NCI-H748 (cell line): Measurements from ENCODE around the gene FEZF1.

ENCODE experiments used
- DNase-seq: peaks from one replicate; lab custom pipeline; 2025; ENCODE audit not compliant: unreplicated experiment; lab: John Stamatoyannopoulos, UW

Gene FEZF1

DNA sequence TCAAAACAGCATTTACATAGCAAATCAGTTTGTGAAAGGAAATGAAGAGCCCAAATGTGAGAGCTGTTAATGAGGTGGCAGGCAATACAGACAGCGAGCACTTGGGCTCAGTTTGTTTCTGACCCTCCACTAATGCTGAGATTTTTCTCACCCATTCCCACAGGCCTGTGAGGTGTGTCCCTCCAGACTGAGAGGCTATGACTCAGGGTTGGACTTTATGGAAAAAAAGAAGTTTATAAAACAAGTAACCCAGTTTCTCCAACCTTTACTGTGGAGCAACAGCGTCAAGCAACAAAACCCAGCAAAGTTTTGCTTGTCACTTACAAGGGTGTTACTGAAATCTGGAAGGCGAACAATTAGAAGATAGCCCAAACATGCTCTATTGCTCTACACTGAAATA is 4.9 kb upstream of the FEZF1 start:
- DNase-seq = no peak

DNA sequence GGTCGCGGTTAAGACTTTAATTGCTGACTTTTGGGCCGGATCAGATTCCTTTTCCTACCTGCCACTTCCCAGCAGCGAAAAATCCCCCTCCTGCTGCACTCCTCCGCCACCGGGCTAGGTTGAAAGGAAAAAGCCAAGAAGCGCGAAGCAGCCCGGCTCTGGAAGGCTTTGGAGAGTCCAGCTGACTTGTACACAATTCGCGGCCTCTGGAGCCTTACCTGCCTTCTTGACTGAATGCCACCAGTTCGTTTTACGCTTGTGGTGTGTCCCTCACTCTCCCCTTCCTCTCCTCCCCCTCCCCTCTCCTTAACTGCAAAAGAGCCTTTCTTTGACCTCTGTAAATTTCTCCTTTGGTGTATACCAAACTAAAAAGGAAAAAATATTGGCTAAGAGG is 2.7 kb upstream of the FEZF1 start:
- peak; percentile 64 for DNase-seq

DNA sequence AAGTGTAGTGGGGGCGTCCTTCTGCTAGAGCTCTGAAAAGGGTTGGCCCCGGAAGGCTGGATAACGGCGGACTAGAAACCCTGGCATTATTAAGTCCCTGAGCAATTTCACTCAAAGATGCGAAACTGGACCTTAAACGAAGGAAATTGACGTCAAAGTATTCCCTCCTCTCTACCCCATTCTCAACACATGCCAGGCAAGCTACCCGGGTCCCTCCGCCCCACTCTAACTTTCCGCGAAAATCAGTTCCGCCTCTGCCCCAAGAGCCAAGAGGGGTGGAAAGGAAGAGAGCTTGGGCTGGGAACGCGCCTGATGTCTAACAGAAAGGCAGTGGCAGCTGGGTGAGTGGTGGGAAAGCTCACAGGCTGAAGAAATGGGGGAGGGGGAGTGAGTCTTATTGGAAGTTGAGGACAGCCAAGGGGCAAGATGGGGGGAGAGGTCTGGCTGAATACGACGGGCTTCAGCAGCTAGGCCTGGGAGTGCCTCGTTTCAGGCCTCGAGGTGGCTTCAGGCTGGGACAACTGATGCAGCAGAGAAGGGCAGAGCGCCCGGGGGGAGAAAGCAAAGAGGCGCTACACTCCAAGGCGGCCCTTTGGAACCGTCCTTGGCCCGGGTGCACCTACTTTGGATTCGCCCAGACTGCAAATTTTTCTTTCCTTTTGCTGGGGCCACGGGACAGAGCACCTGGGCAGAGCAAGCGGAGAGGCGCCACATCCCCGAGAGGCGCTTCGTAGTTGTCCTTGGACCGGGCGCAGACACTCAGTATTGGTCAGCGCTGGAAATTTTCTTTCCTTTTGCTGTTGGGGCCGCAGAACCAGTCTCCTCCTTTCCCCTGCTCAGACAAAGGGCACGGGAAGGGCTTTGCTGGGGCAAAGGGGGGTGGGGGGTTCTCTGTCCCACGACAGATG is 2.0 kb upstream of the FEZF1 start:
- DNase-seq = peak; percentile 59

DNA sequence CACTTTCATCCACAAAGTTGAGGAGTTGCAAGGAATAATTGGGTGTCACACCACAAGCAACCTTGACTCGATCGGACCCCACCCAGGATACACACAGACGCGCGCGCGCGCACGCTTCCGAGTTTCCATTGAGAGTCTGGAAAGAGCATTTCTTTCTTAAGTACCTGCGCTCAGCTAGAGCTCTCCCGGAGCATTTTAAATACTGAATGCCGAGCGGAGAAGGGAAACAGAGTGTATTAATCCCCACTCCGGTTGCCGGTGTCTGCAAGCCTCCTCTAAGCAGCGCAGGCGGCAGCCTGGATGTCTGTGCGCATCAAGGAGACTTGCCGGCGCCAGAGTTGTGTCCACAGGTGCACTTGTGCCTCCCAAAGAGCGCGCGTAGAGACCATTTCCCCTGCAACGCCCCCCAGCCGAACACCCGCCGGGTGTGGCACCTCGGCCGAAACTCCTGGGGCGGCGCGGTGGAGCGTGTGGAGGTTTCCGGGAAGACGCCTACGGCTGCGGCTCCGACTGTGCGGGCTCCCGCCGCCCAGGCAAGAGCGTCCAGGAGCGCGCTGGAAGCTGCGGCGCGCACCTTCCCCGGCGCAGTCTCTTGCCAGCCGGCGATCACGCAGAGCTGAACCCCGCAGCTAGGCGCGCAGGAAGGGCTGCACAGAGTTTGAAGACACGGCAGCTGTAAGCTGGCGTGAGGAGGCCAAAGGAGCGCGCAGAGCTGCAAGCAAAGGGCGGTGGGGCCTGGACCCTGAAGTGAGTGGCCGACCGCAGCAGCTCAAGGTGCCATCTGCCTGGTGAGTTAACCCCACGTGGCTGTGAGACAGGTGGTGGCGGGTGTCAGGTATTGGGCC is 1.1 kb upstream of the FEZF1 start:
- peak; percentile 93 for DNase-seq

DNA sequence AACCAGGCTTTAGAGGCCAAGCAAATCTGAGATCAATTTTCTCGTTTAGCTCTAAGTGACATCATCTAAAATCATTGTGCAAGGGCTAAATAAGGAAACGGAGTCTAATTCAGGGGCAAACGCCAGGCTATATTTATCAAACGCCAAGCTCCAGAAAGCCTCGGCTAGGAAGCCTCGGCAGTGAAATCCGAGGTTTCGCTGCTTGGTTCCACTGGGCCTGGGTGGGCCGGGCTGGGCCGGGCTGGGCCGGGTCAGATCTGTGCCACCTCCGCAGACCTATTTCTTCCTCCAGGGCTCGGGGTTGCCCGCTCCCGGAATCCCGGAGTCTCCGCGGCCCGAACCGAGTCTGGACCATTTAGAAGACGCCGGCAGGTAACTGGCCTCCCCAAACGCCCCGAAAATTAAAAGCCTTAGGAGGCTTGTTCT is 459 bp upstream of the FEZF1 start:
- DNase-seq = no peak

DNA sequence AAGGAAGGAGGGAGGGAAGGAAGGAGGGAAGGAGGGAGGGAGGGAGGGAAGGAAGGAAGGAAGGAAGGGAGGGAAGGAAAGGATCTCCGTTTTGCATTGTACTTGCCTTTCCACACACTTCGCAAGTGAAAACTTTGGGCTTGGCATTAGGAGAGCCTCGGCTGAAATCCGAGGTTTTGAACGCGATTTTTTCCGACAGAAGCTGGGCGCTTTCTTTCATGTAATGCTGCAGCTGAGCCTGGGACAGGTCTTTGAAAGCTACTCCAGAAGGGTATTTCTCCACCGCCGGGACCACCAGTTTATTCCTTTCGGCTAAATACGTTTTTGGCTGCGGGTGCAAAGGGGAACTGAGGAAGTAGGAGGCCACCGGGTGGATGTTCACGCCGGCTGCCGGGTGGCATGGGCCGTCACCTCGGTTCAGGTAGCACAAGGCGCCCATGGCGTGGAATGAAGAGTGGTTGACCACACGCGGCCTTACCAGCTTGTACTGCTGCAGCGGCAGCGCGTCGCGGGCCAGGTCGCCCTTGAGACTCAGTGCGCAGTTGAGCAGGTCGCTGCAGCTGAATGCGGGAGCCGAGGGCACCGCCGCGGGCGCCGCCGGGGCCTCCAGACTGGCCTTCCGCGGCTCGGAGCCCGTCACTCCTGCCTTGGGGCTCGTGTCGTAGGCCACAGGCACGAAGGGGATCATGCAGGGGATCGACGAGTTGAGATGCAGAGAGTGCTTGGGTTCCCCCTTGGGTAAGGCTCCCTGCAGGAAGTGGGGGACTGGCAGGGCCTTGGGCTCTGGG is 825 bp downstream of the FEZF1 start:
- no peak for DNase-seq

DNA sequence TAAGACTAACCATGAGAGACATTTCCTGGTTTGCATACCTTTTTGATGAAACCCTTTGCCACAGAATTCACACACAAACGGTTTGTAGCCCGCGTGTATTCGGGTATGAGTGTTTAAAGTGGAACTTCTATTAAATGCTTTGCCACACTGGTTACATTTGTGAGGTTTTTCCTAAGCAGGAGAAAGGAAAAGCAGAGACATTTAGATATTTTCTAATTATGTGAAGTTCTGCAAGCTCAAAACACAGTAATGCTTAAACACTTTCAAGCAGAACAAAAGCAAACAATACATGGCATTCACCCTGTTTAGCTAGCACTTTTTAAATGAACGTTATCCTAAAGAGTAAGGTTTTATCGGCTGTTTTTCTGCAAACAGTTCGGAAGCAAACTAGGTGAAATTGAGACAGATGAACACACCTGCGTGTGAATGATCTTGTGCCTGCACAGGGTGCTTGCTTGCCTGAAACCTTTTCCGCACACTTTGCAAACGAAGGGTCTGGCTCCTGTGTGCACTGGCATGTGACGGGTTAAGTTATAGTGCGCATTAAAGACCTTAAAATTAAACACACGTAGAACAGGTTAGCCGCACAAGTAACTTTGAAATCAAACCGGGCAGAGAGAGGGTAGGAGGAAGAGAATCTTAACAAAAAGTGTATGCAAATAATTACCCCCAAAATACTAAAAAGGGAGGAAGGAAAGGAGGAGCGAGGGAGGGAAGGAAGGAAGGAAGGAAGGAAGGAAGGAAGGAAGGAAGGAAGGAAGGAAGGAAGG is 1.6 kb downstream of the FEZF1 start:
- no peak for DNase-seq

DNA sequence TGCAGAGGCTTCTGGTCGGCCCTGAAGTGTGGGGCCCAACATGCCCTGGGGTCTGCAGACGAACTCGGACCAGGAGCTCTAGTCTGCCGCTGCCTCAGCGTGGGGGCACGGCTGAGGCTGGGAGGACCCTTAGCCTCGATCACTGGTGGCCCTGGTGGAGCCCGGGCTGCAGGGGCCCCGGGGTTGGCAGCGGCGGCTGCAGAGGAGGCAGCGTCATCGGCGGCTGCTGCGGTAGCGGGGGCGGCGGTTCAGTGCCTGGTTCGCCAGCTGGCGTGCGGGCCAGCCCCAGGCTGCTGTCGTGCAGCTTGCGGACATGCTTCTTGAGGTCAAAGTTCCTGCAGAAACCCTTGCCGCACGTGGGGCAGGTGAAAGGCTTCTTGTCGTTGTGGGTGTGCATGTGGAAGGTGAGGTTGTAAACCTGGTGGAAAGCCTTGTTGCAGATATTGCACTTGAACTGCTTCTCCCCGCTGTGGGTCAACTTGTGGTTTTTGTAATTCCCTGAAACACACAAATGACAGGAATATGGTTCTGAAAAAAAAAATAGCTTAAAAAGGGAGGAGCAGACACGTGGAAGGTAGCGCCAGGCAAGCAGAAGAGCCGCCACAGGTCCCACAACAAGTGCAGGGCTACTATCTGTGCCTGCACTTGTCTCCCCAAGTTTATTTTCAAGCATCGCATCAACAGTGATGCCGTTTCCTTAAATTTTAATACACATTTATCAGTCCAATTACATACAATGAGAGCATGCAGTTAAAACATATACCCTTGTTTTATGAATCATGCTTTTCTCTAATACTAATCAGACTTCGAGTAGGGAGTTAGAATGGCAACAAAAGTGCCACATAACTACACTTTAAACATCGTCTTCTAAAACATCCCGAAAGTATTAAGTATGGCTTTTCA is 2.4 kb downstream of the FEZF1 start:
- no peak for DNase-seq

DNA sequence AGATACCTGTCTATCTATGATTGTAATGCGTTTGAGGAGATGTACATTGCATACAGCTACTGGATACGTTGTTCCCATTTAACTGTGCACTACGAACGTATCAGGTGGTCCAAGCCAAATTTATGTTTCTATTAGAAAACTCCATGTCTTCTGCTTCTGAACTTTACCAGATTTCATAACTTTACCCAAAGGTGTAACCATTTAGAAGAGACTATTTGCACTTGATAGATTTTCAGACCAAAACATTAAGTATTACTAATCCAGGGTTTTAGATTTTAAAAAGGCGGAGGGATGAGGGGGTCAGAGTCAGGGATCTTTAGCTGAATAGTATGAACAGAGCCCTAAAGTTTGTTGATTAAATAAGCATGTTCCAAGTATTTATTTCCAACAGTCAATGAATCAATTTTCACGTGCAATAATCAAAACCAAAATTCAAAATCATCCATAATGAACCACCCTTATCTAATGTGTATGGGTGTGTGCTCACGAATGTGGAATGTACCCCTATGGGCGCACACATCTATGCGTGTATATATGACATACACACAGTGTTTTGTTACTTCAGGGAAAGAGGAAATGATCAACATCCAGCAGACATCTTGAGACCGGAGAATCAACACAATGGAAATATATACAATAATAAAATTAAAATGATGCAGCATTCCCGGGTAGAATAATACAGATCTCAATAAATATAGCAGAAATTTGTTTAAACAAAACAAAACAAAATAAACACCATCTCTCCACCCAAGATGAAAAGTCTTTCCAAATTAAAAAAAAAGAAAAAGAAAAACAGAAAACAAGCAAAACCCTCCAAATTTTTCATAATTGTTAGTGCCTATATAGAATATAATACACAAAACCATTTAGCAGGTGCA is 3.4 kb downstream of the FEZF1 start:
- DNase-seq = no peak

DNA sequence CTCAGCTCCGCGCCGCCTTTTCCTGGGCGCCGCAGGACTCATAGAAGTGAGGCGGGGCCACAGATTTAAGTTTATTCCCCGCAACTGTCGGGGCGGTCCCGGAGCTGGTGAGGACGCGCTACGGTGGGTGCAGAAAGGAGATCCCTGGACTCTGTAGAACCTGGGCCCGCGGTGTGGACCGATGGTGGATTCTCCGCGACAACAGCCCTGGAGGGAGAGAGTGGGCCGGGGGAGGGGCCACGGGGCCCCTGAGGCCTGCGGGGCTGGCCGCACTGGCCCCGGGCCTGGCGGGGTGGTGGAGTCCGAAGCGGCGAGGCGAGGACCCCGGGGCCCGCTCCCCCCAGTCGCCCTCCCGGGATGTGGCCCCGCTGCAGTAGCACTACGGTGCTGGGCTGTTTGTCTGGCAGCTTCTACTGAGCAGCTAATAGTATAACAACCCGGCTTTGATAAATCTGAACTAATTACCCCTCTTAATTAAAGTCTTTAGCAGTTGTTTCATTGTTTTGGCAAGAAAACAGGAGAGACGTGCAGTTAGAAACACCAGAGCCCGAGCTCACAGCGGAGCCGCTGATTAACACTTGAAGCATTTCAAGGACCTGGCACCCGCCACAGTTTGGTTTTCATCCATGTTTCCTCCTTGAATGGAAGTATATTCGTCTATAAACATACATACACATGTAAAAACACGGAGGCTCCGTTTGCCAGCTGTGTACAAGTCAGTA is 4.2 kb downstream of the FEZF1 start:
- DNase-seq = peak; percentile 26

DNA sequence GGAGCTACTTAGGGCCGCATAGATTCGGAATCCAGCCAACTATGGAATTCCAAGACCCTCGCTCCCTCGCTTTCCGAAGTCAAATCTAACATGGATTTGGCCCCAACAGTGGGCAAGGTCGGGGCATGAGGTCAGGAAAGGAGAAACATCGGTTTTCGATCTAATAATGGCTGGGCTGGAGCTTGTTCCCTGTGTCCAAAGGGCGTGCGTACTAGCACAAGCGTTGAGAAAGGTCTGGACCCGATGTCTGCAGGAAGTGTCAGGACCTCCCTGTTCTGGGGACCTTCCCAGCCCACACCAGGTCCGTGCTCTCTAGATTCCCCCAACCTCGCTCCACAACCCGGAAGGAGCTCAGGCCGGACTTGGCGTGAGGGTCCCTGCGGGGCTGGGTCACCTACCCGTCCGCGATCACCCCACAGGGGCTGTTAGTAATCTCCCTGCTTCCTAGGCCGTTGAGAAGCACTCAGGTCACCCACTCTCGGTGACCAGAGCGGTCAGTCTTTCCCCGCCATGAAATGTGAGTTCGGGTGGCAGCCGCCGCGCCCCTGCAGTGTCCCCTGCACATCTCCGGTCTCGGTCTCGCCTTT is 4.8 kb downstream of the FEZF1 start:
- DNase-seq = no peak

DNA sequence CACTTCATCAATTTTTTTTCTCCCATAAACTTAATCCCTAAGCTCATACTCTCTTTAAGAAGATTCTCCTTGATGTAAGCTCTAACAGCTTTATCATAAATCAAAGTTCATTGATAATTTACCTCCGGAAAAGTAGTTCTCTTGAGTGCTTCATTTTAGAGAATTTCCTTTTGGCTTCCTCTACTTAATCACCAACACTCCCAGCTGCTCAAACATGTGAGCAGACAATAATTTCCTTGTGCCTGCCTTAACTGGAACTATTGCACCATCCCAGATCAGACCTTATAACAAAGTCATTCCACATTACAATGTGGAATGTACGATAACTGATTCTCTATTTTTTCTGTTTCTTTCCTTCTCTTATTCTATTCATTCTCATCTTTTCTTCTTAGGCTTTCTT is 5.9 kb downstream of the FEZF1 start:
- DNase-seq = no peak

DNA sequence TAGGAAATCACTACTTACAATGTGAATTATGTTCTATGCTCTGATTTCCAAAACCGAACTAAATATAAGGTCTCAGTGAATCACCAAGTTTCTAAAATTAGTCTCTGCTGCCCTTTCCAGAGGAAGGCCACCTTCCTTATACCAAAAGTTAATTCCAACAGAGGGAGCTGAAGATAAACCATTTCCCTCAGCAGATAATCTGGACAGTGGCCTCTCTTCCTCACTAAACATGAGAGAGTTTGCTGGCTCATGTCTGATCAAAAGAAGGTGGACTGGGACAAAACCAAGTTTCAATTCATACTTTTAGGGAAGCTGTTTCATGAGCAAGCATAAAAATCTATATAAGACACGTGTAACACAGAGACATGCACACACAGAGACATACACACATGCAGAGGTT is 6.4 kb downstream of the FEZF1 start:
- no peak for DNase-seq

DNA sequence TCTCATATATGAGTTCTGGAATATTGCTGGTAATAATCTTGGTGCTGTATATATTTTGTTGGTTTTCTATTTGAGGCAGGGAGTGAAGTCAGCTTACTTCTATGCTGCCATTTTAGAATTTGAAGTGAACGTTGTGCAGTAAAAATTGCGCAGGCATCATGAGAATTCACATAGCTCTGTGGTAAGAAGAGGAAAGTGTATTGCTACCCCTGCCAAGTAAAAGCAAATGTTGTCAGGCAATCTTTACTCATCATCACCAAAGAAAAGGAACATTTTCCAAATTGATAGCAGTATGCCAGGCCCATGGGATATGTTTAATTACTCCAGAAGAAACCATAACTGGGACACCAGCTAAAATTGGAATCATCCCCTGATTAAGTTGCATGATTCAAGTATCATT is 13.4 kb downstream of the FEZF1 start:
- DNase-seq = peak; percentile 33

DNA sequence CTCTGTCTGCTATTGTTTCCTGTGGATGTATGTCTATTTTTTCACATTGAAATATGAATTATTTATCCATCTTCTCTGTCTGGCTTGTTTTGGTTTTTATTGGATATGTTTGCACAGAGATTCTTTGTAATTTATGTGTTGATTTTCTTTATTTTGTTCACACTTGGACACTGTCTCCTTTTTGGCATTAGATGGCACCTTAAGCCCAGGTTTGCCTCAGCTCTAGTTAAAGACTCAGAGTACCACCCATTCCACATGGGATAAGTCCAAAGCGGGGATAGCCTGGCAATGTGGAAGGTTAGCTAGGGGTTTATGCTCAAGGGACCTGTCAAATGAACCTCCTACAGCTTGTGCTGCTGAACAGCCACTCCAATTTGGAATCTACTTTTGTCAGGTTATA is 14.1 kb downstream of the FEZF1 start:
- no peak for DNase-seq

DNA sequence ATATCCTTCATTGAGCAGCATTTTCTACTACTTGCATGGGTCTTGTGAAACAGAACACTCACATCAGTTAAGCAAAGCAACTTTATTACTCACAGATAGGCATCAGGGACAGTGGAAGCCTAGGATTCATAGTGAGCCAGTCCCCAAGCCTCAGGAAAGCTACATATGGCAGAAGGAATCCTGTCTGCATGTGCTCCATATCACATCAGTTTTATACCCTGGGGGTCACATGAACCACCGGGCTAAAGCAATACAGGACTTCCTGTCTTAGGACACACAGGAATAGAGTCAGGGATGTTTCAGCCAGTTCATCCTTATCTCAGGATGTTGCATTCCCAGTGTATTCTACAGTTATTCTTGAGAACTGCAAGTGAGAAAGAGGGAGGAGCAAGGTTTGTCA is 15.1 kb downstream of the FEZF1 start:
- no peak for DNase-seq

DNA sequence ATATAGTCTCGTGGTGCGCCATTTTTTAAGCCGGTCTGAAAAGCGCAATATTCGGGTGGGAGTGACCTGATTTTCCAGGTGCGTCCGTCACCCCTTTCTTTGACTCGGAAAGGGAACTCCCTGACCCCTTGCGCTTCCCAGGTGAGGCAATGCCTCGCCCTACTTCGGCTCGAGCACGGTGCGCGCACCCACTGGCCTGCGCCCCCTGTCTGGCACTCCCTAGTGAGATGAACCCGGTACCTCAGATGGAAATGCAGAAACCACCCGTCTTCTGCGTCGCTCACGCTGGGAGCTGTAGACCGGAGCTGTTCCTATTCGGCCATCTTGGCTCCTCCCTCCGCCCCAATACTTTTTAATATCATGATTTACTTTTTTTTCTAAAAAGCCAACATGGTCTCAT is 19.9 kb downstream of the FEZF1 start:
- DNase-seq = peak; percentile 37

DNA sequence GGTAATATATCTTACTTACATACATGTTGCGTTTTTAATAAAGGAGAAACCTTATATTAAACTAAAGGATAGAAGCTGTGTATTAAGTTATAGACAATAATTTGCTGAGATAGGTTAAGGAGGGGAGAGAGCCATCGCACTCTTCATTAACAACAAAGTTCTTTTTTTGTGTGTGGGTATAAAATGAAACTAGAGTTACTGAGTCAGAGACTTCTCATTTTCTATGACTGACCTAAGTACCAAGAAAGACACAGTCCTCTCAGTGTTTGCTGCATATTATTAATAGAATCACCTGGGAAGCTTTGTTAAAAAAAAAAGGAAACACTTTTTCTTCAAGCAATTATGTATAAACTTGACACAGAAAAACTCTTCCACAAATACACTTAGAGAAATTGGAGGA is 31.4 kb downstream of the FEZF1 start:
- no peak for DNase-seq
